Suppressor macrophage treated with lipopolysaccharide for 1 hour (primary cell): ENCODE data around the gene OSBPL1A.
"Not testable (repeated sequence)": the region's sequence is repeated elsewhere in the genome, so short reads cannot be mapped to it uniquely, and the experiment has no call there.

ENCODE experiments used
- DNase-seq, 3 donors: peaks; one replicate each; pipeline ENCODE4 v3.0.0-alpha.2; 2020 to 2022

OSBPL1A gene

GRCh38 chr18:24177499-24178133 is 220.0 kb downstream of the OSBPL1A start:
- DNase-seq: no peak

- peak; percentile 39 to 74 (median 57) for DNase-seq
Measured at GRCh38 chr18:24176727-24177416, 220.8 kb downstream of the OSBPL1A start.

- DNase-seq: no peak
Measured at GRCh38 chr18:24173997-24174396, 223.6 kb downstream of the OSBPL1A start.

GRCh38 chr18:24170360-24170759 is 227.3 kb downstream of the OSBPL1A start:
- no peak for DNase-seq

GRCh38 chr18:24168496-24168895 is 229.1 kb downstream of the OSBPL1A start:
- no peak for DNase-seq

- DNase-seq: no peak
Measured at GRCh38 chr18:24161304-24161703, 236.3 kb downstream of the OSBPL1A start.

- DNase-seq: no peak
Measured at GRCh38 chr18:24160086-24160485, 237.5 kb downstream of the OSBPL1A start.

- no peak for DNase-seq
Measured at GRCh38 chr18:24157855-24158254, 239.8 kb downstream of the OSBPL1A start.

- no peak for DNase-seq
Measured at GRCh38 chr18:24153397-24153796, 244.2 kb downstream of the OSBPL1A start.

- not testable (repeated sequence) for DNase-seq
Measured at GRCh38 chr18:24149591-24149990, 248.0 kb downstream of the OSBPL1A start.

- no peak for DNase-seq
Measured at GRCh38 chr18:24142376-24142775, 255.2 kb downstream of the OSBPL1A start.

GRCh38 chr18:24140697-24141096 is 256.9 kb downstream of the OSBPL1A start:
- no peak for DNase-seq

GRCh38 chr18:24138789-24139616 is 258.6 kb downstream of the OSBPL1A start, which contains the start of gene CABYR:
TSS of gene CABYR (plus strand) at chr18:24139062. CDS start at chr18:24143115, 4,053 bp downstream.
- DNase-seq: peak; percentile 93 to 94 (median 94)

GRCh38 chr18:24138409-24138788 is 259.2 kb downstream of the OSBPL1A start:
- peak; percentile 39 to 45 (median 45) for DNase-seq

- DNase-seq: no peak
Measured at GRCh38 chr18:24136967-24137373, 260.7 kb downstream of the OSBPL1A start.

- no peak for DNase-seq
Measured at GRCh38 chr18:24130494-24130893, 267.1 kb downstream of the OSBPL1A start.

- no peak for DNase-seq
Measured at GRCh38 chr18:24128700-24129099, 268.9 kb downstream of the OSBPL1A start.

GRCh38 chr18:24127735-24128134 is 269.9 kb downstream of the OSBPL1A start:
- no peak for DNase-seq

- no peak for DNase-seq
Measured at GRCh38 chr18:24126155-24126961, 271.3 kb downstream of the OSBPL1A start.

- no peak for DNase-seq
Measured at GRCh38 chr18:24121625-24122024, 276.0 kb downstream of the OSBPL1A start.

GRCh38 chr18:24120676-24121075 is 276.9 kb downstream of the OSBPL1A start:
- DNase-seq: no peak

- DNase-seq: peak; percentile 77 to 82 (median 82)
Measured at GRCh38 chr18:24118750-24119577, 278.7 kb downstream of the OSBPL1A start.
